Hindlimb muscle (tissue), 1 donor: ENCODE data around the gene ADORA3. TPM values are rescaled to one million over a fixed set of nuclear protein-coding genes. Genes with fewer than 3 reads are reported as not detected.

Experiments
- DNase-seq: peaks from one replicate; pipeline ENCODE4 v3.0.0-alpha.2; 2013
- polyA plus RNA-seq: library from polyadenylated mRNA; unstranded; fragments of 120-200 nt; gene quantifications from one replicate; pipeline ENCODE4 v1.2.1, GENCODE V29; 2013; ENCODE audit not compliant: insufficient read length

ADORA3 gene
- polyA plus RNA-seq, 1 donor, result 1.2 TPM

DNA sequence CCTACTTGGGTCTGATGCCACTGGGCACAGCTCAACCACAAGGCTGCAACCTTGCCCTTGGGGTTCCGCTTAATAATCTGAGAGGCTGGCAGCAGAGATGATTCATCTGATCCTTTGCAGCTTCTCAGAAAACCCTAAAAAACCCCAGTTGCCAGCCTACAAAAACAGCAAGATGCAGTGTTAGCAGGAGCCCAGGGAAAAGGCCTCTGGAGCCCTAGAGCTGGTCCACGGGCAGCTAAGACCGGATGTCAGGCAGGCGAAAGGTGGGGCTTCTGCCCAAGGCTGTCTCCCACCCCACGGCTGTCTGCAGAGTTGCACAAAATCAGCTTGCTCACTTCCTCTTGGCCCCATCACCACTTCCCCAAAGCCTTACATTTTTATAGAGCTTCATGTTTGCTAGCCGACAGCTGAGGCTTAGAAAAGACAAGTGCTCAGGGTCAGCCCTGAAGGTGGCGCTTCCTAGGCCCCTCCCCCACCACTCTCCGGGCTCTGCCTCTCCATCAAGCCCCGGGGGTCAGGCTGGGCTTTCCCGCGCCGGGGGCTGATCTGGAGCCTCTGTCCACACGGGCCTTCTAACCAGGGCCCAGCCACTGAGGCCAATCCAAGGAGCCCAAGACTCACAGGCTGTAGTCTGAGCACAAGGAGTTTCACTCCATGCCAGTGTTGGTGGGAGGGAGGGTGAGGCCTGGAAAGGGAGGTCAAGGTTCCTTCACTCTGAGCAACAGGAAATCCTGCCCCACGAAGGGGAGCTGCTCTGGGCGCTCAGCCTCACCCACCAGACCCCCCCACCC lies 4.2 kb upstream of the ADORA3 start:
- DNase-seq, result peak; percentile 75

DNA sequence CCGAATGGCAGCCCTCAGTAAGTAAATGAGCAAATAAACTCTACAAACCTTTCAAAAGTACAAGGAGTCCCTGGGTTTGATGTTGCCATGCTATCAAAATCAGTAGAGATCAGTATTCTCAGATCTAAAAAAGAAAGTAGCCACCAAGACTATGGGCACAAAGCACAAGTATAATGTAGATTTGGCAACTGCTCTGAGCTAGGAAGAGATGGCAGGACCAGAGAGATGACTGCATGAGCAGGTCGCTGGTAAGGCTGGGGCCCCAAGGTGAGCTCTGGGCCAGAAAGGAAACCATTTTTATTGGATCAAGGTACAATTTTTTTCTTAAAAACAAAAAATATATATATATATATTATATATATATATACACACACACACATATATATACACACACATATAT lies 3.1 kb upstream of the ADORA3 start:
- no peak for DNase-seq

DNA sequence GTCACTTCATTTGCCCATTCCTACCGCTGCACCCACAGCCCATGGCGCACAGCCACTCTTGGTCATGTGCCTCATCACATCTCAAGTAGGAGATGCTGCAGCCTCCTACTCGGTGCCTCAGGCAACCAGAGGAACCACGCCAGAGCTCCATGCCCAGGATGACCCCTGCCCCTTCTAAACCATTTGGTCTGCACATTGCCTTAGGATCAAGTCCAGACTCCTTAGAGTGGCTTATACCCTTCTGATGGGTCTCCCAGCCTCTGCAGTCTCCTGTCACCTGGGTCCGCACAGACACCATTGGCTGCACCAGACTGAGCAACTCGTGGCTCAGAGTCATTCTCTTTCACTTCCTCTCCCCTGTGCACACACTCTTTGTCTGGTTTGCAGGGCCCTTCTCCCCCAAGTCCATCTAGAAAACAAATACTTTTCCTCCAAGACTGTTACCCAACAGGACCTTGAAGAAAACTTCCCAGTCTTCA lies 2.2 kb upstream of the ADORA3 start:
- no peak for DNase-seq

DNA sequence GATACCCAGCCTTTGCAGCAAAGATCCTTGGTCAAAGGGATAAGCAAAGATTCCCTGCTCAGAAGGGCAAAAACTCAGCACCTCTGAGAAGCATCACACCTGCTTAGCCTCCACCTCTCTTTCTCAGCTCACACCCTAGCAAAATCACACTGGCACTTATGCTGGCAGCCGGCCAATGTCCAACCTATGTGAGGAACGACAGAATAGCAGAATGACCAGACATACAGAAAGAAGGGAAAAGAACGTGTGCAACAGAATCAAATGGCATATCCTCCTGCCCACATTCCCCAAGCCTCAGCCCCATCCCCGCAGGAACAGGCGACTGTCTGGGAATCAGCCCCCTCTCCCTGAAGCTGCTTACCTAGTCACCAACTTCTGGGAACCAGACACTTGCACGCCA lies 664 bp upstream of the ADORA3 start:
- no peak for DNase-seq

DNA sequence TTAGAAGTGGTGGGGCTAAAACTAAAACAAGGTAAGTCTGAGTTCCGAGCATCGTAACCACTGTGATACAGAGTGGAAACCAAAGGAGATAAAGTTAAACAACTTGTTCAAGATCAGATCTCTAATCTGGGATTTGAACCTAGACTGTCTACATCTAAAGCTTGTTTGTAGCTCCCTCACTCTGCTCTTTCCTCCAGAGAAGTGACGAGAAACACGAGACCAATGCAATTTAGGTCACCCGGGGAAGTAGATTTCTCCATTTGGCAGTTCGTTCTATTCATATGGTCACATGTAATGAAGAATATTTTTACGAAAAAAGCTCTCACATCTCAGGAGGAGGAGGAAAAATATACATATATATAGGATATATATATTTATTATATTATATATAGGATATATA lies 1.8 kb downstream of the ADORA3 start:
- DNase-seq, result no peak

DNA sequence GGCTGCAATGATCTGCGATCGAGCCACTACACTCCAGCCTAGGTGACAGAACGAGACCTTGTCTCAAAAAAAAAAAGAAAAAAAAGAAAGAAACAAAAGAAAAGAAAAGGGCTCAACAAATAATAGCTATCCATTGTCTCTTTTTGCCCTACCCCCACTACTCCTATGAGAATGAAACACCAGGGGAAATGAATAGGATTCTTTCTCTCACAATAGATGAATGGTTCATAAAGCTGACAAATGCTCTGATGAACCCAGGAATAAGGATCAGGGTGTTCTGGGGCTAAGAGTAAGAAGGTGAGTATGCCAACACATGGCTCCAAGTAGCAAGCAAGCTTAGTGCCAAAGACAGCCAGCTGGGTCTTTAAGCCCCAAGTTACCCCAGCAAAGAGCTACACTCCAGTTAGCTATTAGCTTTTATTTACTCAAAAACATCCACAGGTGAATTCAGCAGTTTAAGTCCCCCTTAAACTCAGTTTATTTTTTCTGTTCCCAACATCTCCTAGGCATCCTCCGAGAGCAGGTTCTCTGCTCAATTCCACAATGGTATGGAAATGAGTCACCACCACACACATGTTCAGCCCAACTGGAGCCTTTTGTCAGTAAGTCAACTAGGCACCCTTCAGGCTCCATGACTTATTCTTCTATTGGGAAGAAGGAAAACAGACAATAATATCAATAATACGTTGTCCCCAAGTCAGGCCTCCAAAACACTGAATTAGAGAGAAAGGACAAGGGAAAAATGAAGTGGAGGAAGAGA lies 4.2 kb downstream of the ADORA3 start:
- DNase-seq, result no peak

DNA sequence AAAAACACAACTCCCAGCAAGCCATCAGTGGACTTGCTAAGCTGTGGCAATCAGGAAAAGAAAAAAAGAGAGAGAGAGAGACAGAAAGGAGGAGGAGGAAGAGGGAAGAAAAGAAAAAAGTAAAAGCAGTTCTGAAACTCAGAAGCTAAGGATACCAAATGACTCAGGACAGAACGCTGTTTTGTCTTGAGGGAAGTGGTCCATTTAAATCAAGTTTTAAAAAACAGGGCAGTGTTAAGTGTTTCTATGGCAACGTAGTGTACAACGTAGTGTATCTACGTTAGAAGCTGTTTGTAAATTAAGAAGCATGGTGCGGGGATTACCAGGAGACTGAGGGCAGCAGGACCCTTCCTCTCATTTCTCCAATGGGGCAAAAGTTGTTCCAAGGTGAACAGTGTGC lies 5.8 kb downstream of the ADORA3 start:
- DNase-seq, result no peak

DNA sequence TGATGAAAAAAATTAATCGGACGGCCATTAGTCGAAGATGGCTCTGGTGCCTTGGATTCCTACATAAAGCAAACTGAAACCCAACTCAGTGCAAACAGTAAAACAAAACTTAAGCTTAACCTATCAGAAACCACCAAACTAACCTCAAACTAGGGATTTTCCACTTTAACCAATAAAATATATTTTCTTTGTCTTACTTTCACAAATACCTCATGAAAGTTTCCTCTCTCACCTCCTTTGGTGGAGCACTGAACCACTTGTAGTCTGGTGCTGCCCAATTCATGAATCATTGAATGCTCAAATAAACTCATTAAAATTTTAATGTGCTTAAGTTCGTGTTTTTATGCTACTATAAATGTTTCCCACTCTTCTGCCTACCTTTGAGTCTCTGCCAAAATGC lies 7.0 kb downstream of the ADORA3 start:
- DNase-seq, result no peak

DNA sequence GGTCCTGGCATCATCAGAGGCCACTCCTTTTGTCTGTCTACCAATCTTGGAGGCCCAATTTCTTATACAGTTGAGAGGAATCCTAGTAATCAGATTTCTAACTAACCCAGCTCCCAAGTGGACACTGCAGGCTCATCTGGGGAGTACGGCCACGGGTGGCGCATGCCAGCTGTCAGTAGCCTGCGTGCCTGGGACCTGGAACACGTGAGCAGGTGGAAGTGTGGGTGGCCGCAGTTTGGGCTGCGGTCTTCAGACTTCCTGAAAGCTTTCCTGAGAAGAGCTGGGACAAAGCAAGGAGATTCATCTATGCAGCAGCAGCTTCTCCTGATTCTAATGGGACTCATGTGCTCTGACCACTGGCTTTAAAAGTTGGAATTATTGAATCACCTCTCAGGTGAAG lies 12.4 kb downstream of the ADORA3 start:
- no peak for DNase-seq

DNA sequence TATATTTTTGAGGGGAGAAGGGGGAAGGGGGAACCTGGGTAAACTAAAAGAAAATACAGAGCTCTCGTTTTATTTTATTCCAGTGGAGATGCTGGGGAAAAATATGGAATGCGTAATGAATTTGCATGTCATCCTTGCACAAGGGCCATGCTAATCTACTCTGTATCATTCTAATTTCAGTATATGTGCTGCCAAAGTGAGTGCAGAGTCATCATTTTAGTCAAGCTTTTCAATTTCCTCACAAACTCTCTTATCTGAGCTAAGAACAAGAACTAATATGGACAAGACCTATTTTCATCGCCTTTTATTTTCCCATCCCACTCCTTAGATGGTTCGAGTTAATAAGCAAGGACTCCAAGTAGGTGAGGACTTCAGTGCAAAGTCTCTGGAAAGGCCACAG lies 13.2 kb downstream of the ADORA3 start:
- no peak for DNase-seq

DNA sequence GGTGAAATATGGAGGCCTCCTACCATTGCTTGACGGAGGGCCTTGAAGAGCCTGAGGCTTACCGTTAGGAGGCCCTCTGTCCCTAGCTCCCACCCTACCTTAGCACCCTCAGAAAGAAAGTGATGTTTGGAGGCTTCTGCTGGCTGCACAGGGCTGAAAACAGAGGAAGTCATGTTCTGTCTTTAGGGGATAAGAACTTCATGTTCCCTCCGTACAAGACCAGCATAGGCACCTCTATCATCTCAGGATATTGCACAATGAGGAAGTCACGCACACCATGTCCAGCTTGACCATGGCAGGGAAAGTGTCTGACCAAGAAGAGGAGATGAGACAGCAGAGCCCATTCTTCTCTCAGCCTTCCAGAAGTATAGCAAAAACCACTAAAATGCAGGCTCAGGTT lies 13.8 kb downstream of the ADORA3 start:
- DNase-seq, result no peak

DNA sequence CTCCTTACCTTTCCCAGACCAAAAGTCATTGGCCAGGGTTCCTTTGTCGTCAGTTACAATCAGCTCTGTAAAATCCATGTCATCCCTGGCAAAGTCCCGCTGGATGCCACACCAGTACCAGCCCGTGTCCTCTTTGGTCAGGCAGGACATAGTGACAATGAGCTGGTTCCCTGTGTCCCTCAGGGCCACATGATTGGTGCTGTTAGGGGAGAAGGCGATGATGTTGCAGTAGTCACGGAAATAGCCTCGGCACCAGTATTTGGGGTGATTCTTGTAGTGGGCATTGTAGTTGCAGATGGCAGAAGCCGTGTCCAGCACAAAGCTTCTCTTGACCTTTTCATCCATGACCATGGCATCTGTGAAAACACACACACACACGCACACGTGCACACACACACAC lies 14.8 kb downstream of the ADORA3 start:
- DNase-seq, result no peak

DNA sequence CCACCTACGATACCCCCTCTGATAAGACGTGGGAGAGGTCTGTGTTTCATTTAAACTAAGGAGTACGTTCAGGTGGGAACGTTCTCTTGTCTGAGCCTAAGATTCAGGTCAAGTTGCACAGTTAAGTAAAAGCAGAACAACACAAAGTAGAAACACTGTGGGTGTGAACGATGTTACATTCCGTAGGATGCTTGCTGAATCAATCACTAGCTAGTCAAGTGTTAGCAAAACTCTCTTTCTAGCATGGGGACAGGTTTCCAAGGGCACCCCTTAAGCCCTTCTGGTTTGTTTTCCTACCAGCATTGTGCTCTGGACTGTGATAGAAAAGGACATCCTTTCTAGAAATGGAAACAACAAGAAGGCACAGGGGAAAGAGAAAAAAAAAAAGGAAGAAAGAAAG lies 16.3 kb downstream of the ADORA3 start:
- DNase-seq, result no peak

DNA sequence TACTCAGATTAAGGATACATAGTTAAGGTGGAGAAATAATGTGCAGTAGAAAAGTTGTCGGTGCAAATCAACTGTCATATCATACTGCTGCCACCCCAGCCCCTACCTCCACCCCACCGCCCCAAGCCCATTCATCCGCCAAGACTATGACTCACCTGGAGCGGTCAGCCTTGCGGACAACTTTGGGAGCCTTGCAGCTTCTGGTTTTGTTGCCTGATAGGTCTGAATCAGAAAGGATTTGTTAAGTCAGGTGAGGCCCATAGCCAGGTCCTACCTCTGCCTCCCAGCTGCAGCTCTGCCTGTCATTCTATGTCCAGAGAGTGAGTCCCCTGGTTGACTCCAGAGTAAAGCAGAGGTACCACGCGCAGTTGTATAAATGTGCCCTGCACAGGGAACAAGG lies 17.0 kb downstream of the ADORA3 start:
- DNase-seq, result no peak

DNA sequence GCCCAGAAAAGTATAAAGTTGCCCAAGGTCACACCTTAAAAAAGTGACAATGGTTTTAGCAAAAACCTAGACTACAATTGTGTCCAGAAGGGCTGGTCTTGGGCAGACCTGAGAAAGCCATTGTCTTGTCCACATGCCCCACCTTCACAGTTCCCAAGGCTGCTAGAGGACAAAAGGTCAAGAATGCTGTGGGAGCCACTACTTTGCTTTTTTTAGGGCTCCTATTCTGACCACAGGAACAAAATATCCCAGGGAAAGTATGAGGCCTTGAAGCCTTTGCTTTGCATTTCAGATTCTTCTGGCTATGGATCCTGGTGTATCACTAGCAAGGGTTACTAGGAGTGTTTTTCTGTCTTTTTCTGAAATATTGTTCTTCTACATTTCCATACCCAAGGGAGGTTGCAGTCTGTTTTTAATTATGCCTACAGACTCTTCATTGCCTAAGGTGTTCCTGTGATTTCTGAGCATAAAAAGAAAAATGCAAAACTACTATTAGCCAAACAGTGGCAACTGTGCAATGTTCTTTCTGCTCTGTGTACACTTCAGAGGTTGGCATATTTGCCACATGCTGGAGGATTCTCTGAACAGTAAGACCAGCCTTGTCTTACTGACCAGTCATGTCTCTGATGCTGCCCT lies 18.9 kb downstream of the ADORA3 start:
- no peak for DNase-seq

DNA sequence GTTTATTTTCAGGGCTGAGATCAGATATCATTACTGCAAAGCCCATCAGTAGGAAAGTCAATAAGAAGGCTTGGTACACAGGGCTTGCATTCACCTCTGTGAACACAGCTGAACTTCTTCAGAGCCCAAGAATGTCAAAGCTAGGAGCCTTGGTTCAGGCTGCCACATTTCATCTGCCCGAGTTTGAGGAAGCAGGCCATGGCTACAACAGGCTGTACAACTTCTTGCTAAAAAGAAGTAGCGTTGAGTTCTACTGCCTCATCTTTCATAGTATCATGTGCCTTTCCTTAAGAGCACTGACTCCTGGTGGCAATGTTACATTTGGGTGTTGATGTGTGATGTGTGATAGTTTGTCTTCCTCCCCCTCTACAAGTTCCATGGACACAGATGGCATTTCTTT lies 19.6 kb downstream of the ADORA3 start:
- no peak for DNase-seq

DNA sequence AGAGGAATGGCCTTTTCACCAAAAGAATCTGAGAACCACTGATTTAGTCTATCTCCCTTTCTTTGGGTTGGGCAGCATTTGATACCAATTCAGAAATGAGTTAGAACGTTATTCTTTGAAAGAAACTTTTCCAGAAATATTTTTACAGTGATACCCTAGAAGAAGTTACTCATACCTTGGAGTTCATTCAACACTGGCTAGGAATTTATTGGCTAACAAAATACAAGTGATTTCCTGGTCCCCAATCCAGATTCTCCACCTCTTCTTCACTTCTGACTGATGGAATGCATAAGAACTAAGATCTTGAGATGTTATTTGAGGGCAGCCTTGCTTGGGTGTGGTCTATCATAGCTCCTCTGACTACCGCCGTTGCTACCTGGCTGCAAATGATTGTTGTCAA lies 20.3 kb downstream of the ADORA3 start:
- DNase-seq, result no peak

DNA sequence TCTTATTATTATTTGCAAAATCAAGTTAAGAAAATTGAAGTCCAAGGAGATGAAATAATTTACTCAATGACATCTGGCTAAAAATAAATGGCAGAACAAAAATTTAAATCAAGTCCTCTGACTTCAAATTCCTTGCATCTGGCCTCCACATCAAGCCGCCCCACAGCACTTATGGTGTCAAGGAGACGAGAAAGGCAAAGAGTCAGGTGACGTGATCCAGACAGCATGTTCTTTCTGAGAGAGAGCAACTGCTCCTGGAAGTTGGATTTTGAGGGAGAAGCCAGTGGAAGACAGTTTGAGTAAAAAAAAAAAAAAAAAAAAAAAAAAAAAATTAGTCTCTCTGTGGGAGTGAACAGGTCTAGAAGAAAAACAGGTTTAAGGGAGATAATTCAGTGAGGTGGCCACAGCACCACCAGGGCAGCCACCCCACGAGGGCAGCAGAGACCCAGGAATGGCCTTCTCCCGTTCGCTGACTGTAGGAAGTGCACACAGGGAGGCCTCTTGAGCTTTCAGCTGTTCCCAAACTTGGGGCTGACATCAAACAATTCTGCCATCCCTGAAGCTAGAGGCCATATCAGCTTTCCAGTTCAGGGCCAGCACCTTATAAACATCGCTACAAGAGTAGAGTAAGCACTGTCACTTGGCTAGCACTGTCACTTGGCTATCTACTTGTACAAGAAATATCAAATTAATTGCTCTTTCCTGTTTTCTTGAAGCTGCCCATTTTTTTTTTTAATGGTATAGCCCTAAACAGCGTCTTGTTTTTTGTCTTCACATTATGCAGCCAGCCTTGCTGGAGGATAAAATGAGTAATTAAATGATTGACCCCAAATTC lies 21.8 kb downstream of the ADORA3 start:
- DNase-seq, result peak; percentile 67

DNA sequence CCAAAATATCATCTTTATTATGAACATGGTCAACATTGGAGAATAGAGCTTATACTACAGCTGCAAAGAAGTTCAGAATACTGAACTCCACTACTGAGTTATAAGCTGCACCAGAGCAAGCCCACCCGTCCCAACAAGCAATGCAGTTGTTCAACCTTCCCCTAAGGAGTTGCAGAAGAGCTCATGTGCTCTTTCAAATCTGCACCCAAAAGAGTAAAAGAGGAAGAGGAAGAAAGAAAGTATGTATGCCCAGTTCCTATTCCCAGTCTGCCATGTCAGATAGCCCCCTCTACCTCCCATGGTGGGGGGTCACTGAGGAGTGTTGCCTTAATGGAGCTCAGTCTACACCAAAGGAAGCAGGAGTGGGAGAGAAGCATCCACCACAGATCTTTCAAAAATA lies 22.8 kb downstream of the ADORA3 start:
- DNase-seq, result no peak

DNA sequence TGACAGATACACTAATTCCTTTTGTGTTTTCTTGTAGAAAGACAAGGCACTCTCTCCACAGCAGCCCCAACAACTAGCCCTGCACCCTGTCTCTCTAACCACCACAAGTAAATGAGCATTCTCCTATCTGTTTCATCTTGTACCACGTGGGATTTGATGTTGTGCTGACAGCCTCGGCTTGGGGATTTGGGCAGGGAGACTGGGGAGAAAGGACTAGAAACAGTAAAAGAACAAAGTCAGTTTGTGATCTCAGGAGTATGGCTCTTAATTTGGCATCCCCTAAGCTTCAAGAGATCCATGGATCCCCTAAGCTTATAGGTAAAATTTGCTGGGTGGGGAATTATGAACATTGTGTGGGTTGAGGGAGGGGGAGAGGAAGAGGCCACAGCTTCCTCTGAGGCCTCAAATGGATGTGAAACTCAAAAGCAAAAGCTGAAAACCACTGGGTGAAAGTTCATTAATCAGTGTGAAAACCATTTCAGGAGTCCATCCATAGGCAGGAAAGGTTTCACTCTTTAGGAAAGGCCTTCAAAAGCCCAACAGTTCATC lies 26.6 kb downstream of the ADORA3 start:
- no peak for DNase-seq

DNA sequence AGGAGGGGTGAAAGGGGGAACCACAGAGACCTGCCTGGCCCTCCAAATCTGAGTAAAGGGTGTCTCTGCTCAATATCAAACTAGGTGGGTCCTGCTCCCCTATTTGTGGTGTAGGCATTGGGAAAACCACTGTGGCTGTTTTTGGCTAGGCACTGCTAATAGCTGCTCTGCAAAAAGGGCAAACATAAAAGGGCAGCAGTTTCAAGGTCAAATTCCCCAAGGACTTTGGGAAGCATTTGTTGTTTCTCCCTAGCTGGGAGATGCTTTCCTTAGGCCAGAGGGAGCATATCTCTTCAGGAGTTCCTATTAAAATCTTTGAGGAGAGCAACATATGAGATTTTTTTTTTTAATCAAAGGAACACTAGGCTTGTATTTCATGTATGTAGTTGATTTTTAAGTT lies 27.2 kb downstream of the ADORA3 start:
- DNase-seq, result no peak

DNA sequence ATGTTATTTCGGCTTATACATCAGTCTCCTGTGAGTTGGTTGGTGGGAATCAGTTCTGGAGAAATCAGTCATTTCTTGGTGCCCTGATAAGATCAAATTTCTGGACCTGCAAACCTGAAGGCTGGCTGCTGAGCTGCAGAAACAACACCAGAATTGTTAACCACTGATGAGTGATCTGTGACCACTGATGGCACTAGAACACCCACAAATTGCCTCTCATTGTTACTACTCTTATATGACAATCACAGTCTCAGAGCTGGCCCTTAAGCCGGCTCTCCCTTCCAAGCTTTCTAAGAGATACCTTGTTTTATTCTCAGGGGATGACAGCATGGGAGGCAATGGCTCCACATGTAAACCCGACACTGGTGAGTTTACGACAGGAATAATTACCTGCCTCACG lies 27.7 kb downstream of the ADORA3 start:
- DNase-seq, result no peak
